ENCODE results near the gene UTP14C. TPM values are rescaled to one million over a fixed set of nuclear protein-coding genes. Genes with fewer than 3 reads are reported as not detected.

UTP14C gene
- total RNA-seq = 9.4 and 10.9 TPM in 2 replicates
- polyA plus RNA-seq = 3.3 and 4.1 TPM in 2 replicates
- 5.0 TPM in 2 replicates for polyA plus RNA-seq (2011; cell fraction: cytosol; rRNA removed)
- polyA plus RNA-seq (2011; cell fraction: nucleus; rRNA removed) = 4.8 and 6.8 TPM in 2 replicates
- polyA plus RNA-seq (2012) = 9.1 TPM in 2 replicates
- 6.1 and 9.4 TPM in 2 replicates for polyA minus RNA-seq
- 4.2 TPM for polyA minus RNA-seq (2011; cell fraction: cytosol; rRNA and poly(A)+ RNA removed)
- 5.4 and 6.8 TPM in 2 replicates for polyA minus RNA-seq (2011; cell fraction: nucleus; rRNA and poly(A)+ RNA removed)
- Bru-seq, nascent RNA = percentile 74 among the genes with signal in this experiment
- BruChase-seq, experiment 1, labeled RNA remaining after a 6-hour chase = percentile 92 among the genes with signal in this experiment
- BruChase-seq, experiment 2, labeled RNA remaining after a 2-hour chase = percentile 94 among the genes with signal in this experiment
- long read RNA-seq, partial matches to known transcripts = 0 of 6 reads
- long read RNA-seq, other reads (novel, unspliced or antisense) = 6 of 6 reads

GRCh38 chr13:52024481-52024880 lies at the start of gene UTP14C:
UTP14C (plus strand) TSS chr13:52024691; CDS start chr13:52028805, 4,114 bp downstream.
- FAIRE-seq (no peak), DNase-seq (ENCODE audit: low read depth, low spot score) (no peak)
- no peak within 1 kb of the TSS for H2AFZ ChIP-seq (ENCODE audit: low read depth, low read length)
- H3K4me3 ChIP-seq (replicated peaks in 1 of 3; ENCODE audit: insufficient read depth in 1 of 3, low read depth in 1 of 3, low read length in 3 of 3) = no peak within 1 kb of the TSS
- no peak within 1 kb of the TSS for H3K27ac ChIP-seq (ENCODE audit: insufficient read depth, low read depth, low read length)
- no peak within 1 kb of the TSS for H3K9ac ChIP-seq (replicated peaks; ENCODE audit: extremely low read depth, insufficient read depth, low read length)
- no peaks in the 10 kb centered on the region for H3K9me3 ChIP-seq (replicated peaks; ENCODE audit: control insufficient read depth, insufficient read depth, low read length)
- dilution Hi-C loops (cut with MboI; ENCODE audit: extremely low pct_ligation_motif_present, low sequenced_read_pairs) (no loop called here), intact Hi-C loops (cut with micrococcal nuclease) (no loop called here)
- H4K20me1 ChIP-seq (replicated peaks; ENCODE audit: control insufficient read depth, extremely low read depth, insufficient read depth, low read length) = no peaks in the 10 kb centered on the region
- H3K9me1 ChIP-seq (replicated peaks; ENCODE audit: control insufficient read depth, extremely low read depth, insufficient read depth, low read length) = no peaks in the 10 kb centered on the region
- no peaks in the 10 kb centered on the region for H3K4me1 ChIP-seq (ENCODE audit: control insufficient read depth, extremely low read depth, insufficient read depth, low read length)
- H3K27me3 ChIP-seq (ENCODE audit: control insufficient read depth in 2 of 2, insufficient read depth in 2 of 2, low read length in 2 of 2) = no peaks in the 10 kb centered on the region
- no peak within 1 kb of the TSS for H3K4me2 ChIP-seq (ENCODE audit: insufficient read depth, low read length)
- ChIA-PET CTCF (no interaction called here), POLR2A (no interaction called here)
- BruUV-seq (replicated peaks) = no TSS peak
- H3K36me3 ChIP-seq (ENCODE audit: control insufficient read depth in 2 of 2, extremely low read depth in 1 of 2, insufficient read depth in 2 of 2, low read length in 2 of 2) = peaks cover 10 to 13% of the 10 kb centered on the region in 2 experiments
- peaks cover 2% of the 10 kb centered on the region for H3K79me2 ChIP-seq (ENCODE audit: control insufficient read depth, insufficient read depth, low read length)
- TF ChIP-seq GATA2 (IDR thresholded peaks at IDR 0.05; ENCODE audit: insufficient read depth, insufficient read length, low read depth, low read length) (no peak), CTCF (IDR thresholded peaks at IDR 0.05; ENCODE audit: extremely low read depth in 1 of 2, insufficient read depth in 1 of 2, low read depth in 1 of 2, low read length in 2 of 2) (no peak), POLR2AphosphoS5 (IDR thresholded peaks at IDR 0.05; ENCODE audit: insufficient read depth, low read depth, low read length) (no peak), JUN (IDR thresholded peaks at IDR 0.05; ENCODE audit: borderline replicate concordance, insufficient read depth, insufficient read length, low read depth) (no peak), EZH2 (IDR thresholded peaks at IDR 0.05; ENCODE audit: borderline replicate concordance, low read depth, low read length, severe bottlenecking) (no peak), POLR2A (IDR thresholded peaks at IDR 0.05; ENCODE audit: low read depth, low read length) (no peak), MAX (IDR thresholded peaks at IDR 0.05; ENCODE audit: insufficient read depth, insufficient read length) (no peak), MYC (IDR thresholded peaks at IDR 0.05; ENCODE audit: low read depth, low read length) (no peak), FOS (IDR thresholded peaks at IDR 0.05; ENCODE audit: borderline replicate concordance, insufficient read depth, low read length) (no peak)

Data from endothelial cell of umbilical vein (primary cell).